NCI-H1694 (cell line): ENCODE data around the gene STN1.

ENCODE experiments used
- DNase-seq: peaks from one replicate; lab custom pipeline; 2025; lab: John Stamatoyannopoulos, UW

The STN1 gene

GRCh38 chr10:103894441-103894864 lies 23.5 kb downstream of the STN1 start:
- DNase-seq: no peak

- DNase-seq: no peak
Observed at GRCh38 chr10:103893817-103894216, 24.2 kb downstream of the STN1 start.

GRCh38 chr10:103892181-103892580 lies 25.8 kb downstream of the STN1 start:
- DNase-seq: no peak

GRCh38 chr10:103890688-103891087 lies 27.3 kb downstream of the STN1 start:
- no peak for DNase-seq

- DNase-seq: no peak
Observed at GRCh38 chr10:103890194-103890658, 27.8 kb downstream of the STN1 start.

GRCh38 chr10:103889121-103889720 lies 28.8 kb downstream of the STN1 start:
- no peak for DNase-seq

- DNase-seq: peak; percentile 47
Observed at GRCh38 chr10:103888113-103888841, 29.7 kb downstream of the STN1 start.

- DNase-seq: no peak
Observed at GRCh38 chr10:103885617-103886016, 32.4 kb downstream of the STN1 start.

GRCh38 chr10:103884681-103885139 lies 33.3 kb downstream of the STN1 start:
- peak; percentile 75 for DNase-seq

- DNase-seq: no peak
Observed at GRCh38 chr10:103882285-103883007, 35.5 kb downstream of the STN1 start.

GRCh38 chr10:103881416-103882284 lies 36.3 kb downstream of the STN1 start:
- peak; percentile 73 for DNase-seq

- DNase-seq: no peak
Observed at GRCh38 chr10:103879831-103880230, 38.2 kb downstream of the STN1 start.

- no peak for DNase-seq
Observed at GRCh38 chr10:103879409-103879808, 38.6 kb downstream of the STN1 start.

- no peak for DNase-seq
Observed at GRCh38 chr10:103877861-103878260, 40.1 kb downstream of the STN1 start.

- DNase-seq: no peak
Observed at GRCh38 chr10:103876155-103876554, 41.8 kb downstream of the STN1 start.

GRCh38 chr10:103874730-103875129 lies 43.3 kb downstream of the STN1 start:
- DNase-seq: no peak

- no peak for DNase-seq
Observed at GRCh38 chr10:103872137-103872931, 45.6 kb downstream of the STN1 start.

GRCh38 chr10:103871006-103871405 lies 47.0 kb downstream of the STN1 start:
- no peak for DNase-seq

- no peak for DNase-seq
Observed at GRCh38 chr10:103870516-103870915, 47.5 kb downstream of the STN1 start.

- DNase-seq: no peak
Observed at GRCh38 chr10:103869336-103869735, 48.6 kb downstream of the STN1 start.

GRCh38 chr10:103868200-103868599 lies 49.8 kb downstream of the STN1 start:
- no peak for DNase-seq
